NCI-H2196 treated with DMSO at 0.1 percent for 48 hours (cell line): ENCODE data around the gene ALG9.

Source experiments
- DNase-seq: peaks from one replicate; lab custom pipeline; 2025; ENCODE audit not compliant: unreplicated experiment; lab: John Stamatoyannopoulos, UW

ALG9 gene

DNA sequence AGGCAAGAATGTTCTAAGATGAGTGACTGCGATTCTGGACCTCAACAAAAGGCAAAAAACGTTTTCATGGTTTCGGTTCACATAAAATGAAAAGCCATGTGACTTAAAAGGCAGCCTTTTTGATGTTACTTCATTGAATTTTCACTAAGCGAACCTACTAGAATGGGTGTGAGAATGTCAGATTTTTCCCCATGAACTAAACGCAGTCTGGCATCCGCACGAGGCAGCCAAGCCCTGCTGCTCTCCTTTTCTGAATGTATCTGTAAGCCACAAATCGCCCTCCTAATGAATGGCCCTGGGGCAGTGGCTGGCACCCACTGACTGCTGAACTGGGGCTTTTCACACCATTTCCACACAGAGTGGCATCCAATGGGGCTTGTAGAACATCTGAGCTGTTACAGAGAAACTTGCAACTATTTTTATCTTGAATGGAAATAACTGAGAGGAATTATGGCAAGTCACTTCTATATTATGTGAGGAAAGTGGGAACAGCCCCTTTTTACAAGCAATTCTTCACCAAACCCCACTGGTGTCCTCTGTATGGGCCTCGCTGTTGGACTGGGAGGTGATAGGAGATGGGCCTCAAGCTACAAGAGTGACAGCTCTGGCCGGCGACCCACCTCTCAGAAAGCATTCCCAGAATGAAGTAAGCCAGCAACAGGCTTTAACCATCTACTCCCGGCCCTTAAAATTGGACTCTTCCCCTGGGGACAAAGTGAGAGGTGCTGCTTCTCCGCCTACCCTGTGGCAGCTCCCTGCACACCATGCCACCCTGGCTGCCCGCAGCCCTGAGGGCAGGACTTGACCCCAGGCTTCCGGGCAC is 134.5 kb downstream of the ALG9 start:
- no peak for DNase-seq
